HepG2 (cell line): ENCODE measurements around the gene OGG1. TPM values are rescaled to one million over a fixed set of nuclear protein-coding genes. Genes with fewer than 3 reads are reported as not detected.

Experiments
- CCDC6 ChIP-seq: sonication (generic); formaldehyde crosslinking; IDR thresholded peaks from 2 replicates; pipeline ENCODE4 v1.8.1; 2022; ENCODE audit warnings: mild to moderate bottlenecking, missing genetic modification reagents, moderate library complexity
- KDM6A ChIP-seq: IDR thresholded peaks from 2 replicates; pipeline ENCODE4 v1.6.1; 2016; ENCODE audit warnings: low read depth
- MED13 ChIP-seq: sonication (generic); formaldehyde crosslinking; IDR thresholded peaks from 2 replicates; pipeline ENCODE4 v1.5.0; 2020; ENCODE audit warnings: missing genetic modification reagents
- MEF2D ChIP-seq: sonication (generic); formaldehyde crosslinking; IDR thresholded peaks from 2 replicates; pipeline ENCODE4 v1.5.1; 2020; ENCODE audit warnings: mild to moderate bottlenecking, missing genetic modification reagents
- MEIS2 ChIP-seq: sonication (generic); formaldehyde crosslinking; IDR thresholded peaks from 2 replicates; pipeline ENCODE4 v1.9.0; 2021; ENCODE audit warnings: mild to moderate bottlenecking, missing genetic modification reagents
- NFE2L2 ChIP-seq: fragments of 150-350 bp; IDR thresholded peaks from 2 replicates; pipeline ENCODE4 v1.6.1; 2014; ENCODE audit warnings: low read length
- NONO ChIP-seq, 2 experiments: fragments of 450-650 bp in 1 of 2; sonication (generic) in 1 of 2; formaldehyde crosslinking in 1 of 2; IDR thresholded peaks in 1 of 2; conservative IDR thresholded peaks in 1 of 2; 2 replicates each; pipeline versions ENCODE4 v1.6.1 to v1.8.0; 2017 to 2022; ENCODE audit warnings: mild to moderate bottlenecking in 1 of 2, missing genetic modification reagents in 1 of 2, moderate library complexity in 1 of 2
- PTBP1 ChIP-seq: fragments of 200-400 bp; formaldehyde crosslinking; IDR thresholded peaks from 2 replicates; pipeline ENCODE4 v1.6.1; 2018; ENCODE audit warnings: low read length, low read depth; ENCODE audit not compliant: poor library complexity, severe bottlenecking
- SIN3A ChIP-seq: IDR thresholded peaks from 2 replicates; pipeline ENCODE4 v1.6.1; 2011; ENCODE audit warnings: low read depth, mild to moderate bottlenecking, control low read depth, low read length, borderline replicate concordance
- SP5 ChIP-seq: IDR thresholded peaks from 2 replicates; pipeline ENCODE4 v1.6.1; 2016; ENCODE audit warnings: low read depth, borderline replicate concordance
- SSRP1 ChIP-seq: IDR thresholded peaks from 2 replicates; pipeline ENCODE4 v1.6.1; 2016; ENCODE audit warnings: control low read depth
- TP53 ChIP-seq: sonication (generic); formaldehyde crosslinking; conservative IDR thresholded peaks from 2 replicates; pipeline ENCODE4 v1.4.0; 2020; ENCODE audit warnings: missing genetic modification reagents
- XBP1 ChIP-seq: sonication (generic); formaldehyde crosslinking; IDR thresholded peaks from 2 replicates; pipeline ENCODE4 v1.5.0; 2020; ENCODE audit warnings: missing genetic modification reagents
- YEATS4 ChIP-seq: sonication (generic); formaldehyde crosslinking; IDR thresholded peaks from 2 replicates; pipeline ENCODE4 v1.4.0; 2020; ENCODE audit warnings: missing genetic modification reagents, borderline replicate concordance
- ZFP90 ChIP-seq: sonication (generic); formaldehyde crosslinking; IDR thresholded peaks from 2 replicates; pipeline ENCODE4 v1.8.0; 2022; ENCODE audit warnings: missing genetic modification reagents, mild to moderate bottlenecking, inconsistent platforms, borderline replicate concordance
- ZNF143 ChIP-seq: sonication (generic); formaldehyde crosslinking; IDR thresholded peaks from 2 replicates; pipeline ENCODE4 v1.4.0; 2020; ENCODE audit warnings: missing genetic modification reagents
- ZNF232 ChIP-seq: sonication (generic); formaldehyde crosslinking; IDR thresholded peaks from 2 replicates; pipeline ENCODE4 v1.4.0; 2020; ENCODE audit warnings: missing genetic modification reagents, borderline replicate concordance
- ZNF460 ChIP-seq: sonication (generic); formaldehyde crosslinking; IDR thresholded peaks from 2 replicates; pipeline ENCODE4 v1.5.1; 2020; ENCODE audit warnings: missing genetic modification reagents, mild to moderate bottlenecking, borderline replicate concordance
- ZNF766 ChIP-seq: sonication (generic); formaldehyde crosslinking; IDR thresholded peaks from 2 replicates; pipeline ENCODE4 v1.5.0; 2020; ENCODE audit warnings: missing genetic modification reagents, borderline replicate concordance
- polyA plus RNA-seq, 8 experiments: library from polyadenylated mRNA; depleted of rRNA in 3 of 8; stranded (reverse) in 7 of 8; unstranded in 1 of 8; fragments of >200 nt; fragmentation: Illumina TruSeq in 4 of 8; extraction: Trizol in 4 of 8; gene quantifications; 2 replicates each; pipeline versions ENCODE4 v1.2.1 to v1.2.3, GENCODE V29; 2011 to 2016; ENCODE audit warnings: low read depth in 4 of 8, missing spikeins in 1 of 8, mixed read lengths in 1 of 8; ENCODE audit not compliant: insufficient read depth in 1 of 8
- total RNA-seq, 5 experiments: library from RNA; depleted of rRNA; stranded (reverse); fragments of >200 nt; fragmentation: Illumina TruSeq; extraction: Trizol; gene quantifications; 2 replicates each; pipeline ENCODE4 v1.2.3, GENCODE V29; 2016; ENCODE audit warnings: low read depth in 1 of 5
- TF ChIP-seq, protein P1 (sequence below): IDR thresholded peaks from 2 replicates; pipeline ENCODE4 v1.6.1; 2012; ENCODE audit warnings: low read depth, low read length, improper control_type of control experiment
- TF ChIP-seq, protein P2 (sequence below): sonication (generic); formaldehyde crosslinking; IDR thresholded peaks from 2 replicates; pipeline ENCODE4 v1.8.1; 2023; ENCODE audit warnings: mild to moderate bottlenecking, inconsistent platforms, moderate library complexity, missing genetic modification reagents, borderline replicate concordance
- TF ChIP-seq, protein P3 (sequence below): IDR thresholded peaks from 2 replicates; pipeline ENCODE4 v1.4.0; 2020; ENCODE audit warnings: mild to moderate bottlenecking, missing genetic modification reagents
- TF ChIP-seq, protein P4 (sequence below): sonication (generic); formaldehyde crosslinking; IDR thresholded peaks from 2 replicates; pipeline ENCODE4 v1.5.1; 2020; ENCODE audit warnings: missing genetic modification reagents, mild to moderate bottlenecking, borderline replicate concordance

OGG1 gene
- total and polyA plus RNA-seq, 2 of the 13 experiments (the other 11 are each of a cell fraction or from before 2014, with no cell fraction given) = 28.7 to 33.2 TPM

DNA sequence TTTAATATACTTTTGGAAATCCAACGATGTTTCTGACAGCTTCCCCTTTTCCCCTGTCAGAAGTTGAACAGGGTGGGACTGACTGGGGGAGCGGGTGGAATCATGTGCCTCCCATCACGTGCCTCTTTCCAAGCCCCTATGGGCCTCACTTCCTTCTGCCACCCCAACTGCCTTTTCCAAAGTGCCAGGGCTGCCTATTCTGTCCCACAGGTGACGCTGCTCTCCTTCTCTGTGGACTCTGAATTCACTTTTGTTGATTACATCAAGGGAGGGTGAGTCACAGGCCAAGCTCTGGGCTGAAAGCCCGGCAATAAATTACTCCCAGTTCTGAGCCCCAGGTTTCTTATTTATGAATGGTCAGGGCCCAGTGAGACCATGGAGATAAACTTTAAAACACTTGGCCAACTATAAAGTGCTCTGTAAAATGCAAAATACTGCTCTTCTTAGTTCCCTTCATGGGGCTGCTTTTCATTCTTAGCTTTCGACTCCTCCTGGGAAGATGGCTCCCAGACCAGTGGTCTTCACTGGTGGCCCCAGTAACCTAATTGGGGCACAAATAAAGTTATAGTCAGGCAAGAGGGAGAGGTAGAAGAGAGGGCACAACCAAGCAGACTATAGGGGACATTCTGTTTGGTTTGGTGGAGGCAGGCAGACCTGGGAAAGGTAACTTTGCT is 33.9 kb upstream of the OGG1 start (continued):
- TF ChIP-seq, protein P1, sequence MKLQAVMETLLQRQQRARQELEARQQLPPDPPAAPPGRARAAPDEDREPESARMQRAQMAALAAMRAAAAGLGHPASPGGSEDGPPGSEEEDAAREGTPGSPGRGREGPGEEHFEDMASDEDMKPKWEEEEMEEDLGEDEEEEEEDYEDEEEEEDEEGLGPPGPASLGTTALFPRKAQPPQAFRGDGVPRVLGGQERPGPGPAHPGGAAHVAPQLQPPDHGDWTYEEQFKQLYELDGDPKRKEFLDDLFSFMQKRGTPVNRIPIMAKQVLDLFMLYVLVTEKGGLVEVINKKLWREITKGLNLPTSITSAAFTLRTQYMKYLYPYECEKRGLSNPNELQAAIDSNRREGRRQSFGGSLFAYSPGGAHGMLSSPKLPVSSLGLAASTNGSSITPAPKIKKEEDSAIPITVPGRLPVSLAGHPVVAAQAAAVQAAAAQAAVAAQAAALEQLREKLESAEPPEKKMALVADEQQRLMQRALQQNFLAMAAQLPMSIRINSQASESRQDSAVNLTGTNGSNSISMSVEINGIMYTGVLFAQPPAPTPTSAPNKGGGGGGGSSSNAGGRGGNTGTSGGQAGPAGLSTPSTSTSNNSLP = peak; percentile 70; the same call in 1 of the 2 replicates
- no peak for TF ChIP-seq KDM6A
- TF ChIP-seq SIN3A = 0 out of 2 replicates have a peak, but pooled peaks have one; percentile 22
- TF ChIP-seq SSRP1 (CRISPR knock-in tag) = no peak
- TF ChIP-seq MED13 = no peak
- no peak for TF ChIP-seq TP53
- no peak for TF ChIP-seq SP5
- no peak for TF ChIP-seq ZNF460 (CRISPR knock-in tag)
- TF ChIP-seq ZFP90 (CRISPR knock-in tag) = no peak
- TF ChIP-seq ZNF143 (CRISPR knock-in tag) = no peak
- TF ChIP-seq ZNF766 = no peak
- TF ChIP-seq, protein P2, sequence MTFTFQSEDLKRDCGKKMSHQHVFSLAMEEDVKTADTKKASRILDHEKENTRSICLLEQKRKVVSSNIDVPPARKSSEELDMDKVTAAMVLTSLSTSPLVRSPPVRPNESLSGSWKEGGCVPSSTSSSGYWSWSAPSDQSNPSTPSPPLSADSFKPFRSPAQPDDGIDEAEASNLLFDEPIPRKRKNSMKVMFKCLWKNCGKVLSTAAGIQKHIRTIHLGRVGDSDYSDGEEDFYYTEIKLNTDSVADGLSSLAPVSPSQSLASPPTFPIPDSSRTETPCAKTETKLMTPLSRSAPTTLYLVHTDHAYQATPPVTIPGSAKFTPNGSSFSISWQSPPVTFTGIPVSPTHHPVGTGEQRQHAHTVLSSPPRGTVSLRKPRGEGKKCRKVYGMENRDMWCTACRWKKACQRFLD (CRISPR knock-in tag) = no peak
- TF ChIP-seq CCDC6 (CRISPR knock-in tag) = no peak
- TF ChIP-seq YEATS4 (CRISPR knock-in tag) = no peak
- no peak for TF ChIP-seq ZNF232
- TF ChIP-seq, protein P3, sequence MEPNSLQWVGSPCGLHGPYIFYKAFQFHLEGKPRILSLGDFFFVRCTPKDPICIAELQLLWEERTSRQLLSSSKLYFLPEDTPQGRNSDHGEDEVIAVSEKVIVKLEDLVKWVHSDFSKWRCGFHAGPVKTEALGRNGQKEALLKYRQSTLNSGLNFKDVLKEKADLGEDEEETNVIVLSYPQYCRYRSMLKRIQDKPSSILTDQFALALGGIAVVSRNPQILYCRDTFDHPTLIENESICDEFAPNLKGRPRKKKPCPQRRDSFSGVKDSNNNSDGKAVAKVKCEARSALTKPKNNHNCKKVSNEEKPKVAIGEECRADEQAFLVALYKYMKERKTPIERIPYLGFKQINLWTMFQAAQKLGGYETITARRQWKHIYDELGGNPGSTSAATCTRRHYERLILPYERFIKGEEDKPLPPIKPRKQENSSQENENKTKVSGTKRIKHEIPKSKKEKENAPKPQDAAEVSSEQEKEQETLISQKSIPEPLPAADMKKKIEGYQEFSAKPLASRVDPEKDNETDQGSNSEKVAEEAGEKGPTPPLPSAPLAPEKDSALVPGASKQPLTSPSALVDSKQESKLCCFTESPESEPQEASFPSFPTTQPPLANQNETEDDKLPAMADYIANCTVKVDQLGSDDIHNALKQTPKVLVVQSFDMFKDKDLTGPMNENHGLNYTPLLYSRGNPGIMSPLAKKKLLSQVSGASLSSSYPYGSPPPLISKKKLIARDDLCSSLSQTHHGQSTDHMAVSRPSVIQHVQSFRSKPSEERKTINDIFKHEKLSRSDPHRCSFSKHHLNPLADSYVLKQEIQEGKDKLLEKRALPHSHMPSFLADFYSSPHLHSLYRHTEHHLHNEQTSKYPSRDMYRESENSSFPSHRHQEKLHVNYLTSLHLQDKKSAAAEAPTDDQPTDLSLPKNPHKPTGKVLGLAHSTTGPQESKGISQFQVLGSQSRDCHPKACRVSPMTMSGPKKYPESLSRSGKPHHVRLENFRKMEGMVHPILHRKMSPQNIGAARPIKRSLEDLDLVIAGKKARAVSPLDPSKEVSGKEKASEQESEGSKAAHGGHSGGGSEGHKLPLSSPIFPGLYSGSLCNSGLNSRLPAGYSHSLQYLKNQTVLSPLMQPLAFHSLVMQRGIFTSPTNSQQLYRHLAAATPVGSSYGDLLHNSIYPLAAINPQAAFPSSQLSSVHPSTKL (CRISPR knock-in tag) = peak; percentile 53; the same call in 1 of the 2 replicates
- TF ChIP-seq NFE2L2 = no peak
- TF ChIP-seq MEIS2 (CRISPR knock-in tag) = no peak
- no peak for TF ChIP-seq PTBP1
- no peak for TF ChIP-seq MEF2D
- no peak for TF ChIP-seq XBP1 (CRISPR knock-in tag)
- TF ChIP-seq NONO (IDR thresholded peaks at IDR 0.05) = no peak
- TF ChIP-seq NONO (CRISPR knock-in tag; conservative IDR thresholded peaks at IDR 0.05) = no peak
- TF ChIP-seq, protein P4, sequence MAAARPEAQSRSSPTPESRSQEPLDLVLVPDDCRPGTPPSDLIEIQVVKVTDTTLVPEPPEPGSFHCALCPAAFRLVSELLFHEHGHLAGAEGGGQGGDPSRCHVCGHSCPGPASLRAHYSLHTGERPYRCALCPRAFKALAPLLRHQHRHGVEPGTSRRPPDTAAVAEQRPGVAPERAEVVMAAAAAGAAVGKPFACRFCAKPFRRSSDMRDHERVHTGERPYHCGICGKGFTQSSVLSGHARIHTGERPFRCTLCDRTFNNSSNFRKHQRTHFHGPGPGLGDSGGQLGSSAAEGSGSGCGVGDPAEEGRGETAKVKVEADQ (CRISPR knock-in tag) = no peak
